ENCODE results near the gene TMEM178B.

- TF ChIP-seq CTCF (IDR thresholded peaks at IDR 0.05; ENCODE audit: low read depth, low read length, poor library complexity, severe bottlenecking) = no peak
- TF ChIP-seq EZH2phosphoT487 (IDR thresholded peaks at IDR 0.05; ENCODE audit: borderline replicate concordance, low read length) = no peak
These were observed 83.4 kb downstream of the TMEM178B start for GRCh38 chr7:141157138-141157765.

Measured in DOHH2 (cell line).